H7 (cell line): Measurements from ENCODE around the gene TESK2. TPM values are rescaled to one million over a fixed set of nuclear protein-coding genes. Genes with fewer than 3 reads are reported as not detected.

Experiments
- DNase-seq: peaks from one replicate; pipeline ENCODE4 v3.0.0; 2012
- H3K27me3 ChIP-seq: 2 replicates; pipeline ENCODE4 v1.6.0; 2011; ENCODE audit warnings: mild to moderate bottlenecking, low read length; ENCODE audit not compliant: control insufficient read depth, insufficient read depth
- H3K36me3 ChIP-seq: replicated peaks from 2 replicates; pipeline ENCODE4 v1.5.1; 2011; ENCODE audit warnings: low read length; ENCODE audit not compliant: control insufficient read depth, insufficient read depth
- H3K4me3 ChIP-seq: 2 replicates; pipeline ENCODE4 v1.5.1; 2011; ENCODE audit warnings: low read depth, mild to moderate bottlenecking, control low read depth, low read length, moderate library complexity; ENCODE audit not compliant: insufficient read depth
- total RNA-seq: library from RNA; depleted of rRNA; stranded (reverse); fragments of >200 nt; shearing (Covaris generic); gene quantifications from 2 replicates; pipeline ENCODE4 v1.2.3, GENCODE V29; 2014

Gene TESK2
- total RNA-seq, 1 experiment from 2014 or later = 14.5 TPM

- Histone ChIP-seq H3K36me3 (peaks cover 29% of the 10 kb centered on the region), H3K4me3 (no peak overlapping the region), H3K27me3 (no peaks in the 10 kb centered on the region)
- DNase-seq = no peak
Measured at GRCh38 chr1:45345014-45345413, 145.9 kb downstream of the TESK2 start.

DNA sequence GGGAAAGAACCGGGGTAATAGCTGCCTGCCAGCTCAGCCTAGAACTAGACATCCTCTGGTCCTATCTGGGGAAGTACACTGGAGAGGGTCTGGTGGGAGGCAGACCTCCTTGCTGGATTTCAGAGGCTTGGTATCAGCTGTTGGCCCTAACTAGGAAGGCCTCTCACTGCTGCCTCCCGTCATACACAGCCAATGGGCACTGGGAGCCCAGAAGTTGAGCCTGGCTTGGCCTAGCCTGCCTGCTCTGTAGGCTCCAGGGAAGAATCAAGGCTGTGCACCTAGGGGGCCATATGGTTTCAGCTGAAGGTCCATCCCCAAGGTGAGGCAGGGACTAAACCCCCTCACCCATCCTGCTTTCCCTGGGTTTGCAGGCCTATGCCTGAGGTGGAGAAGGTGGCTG lies 146.5 kb downstream of the TESK2 start:
- DNase-seq = no peak
- Histone ChIP-seq H3K27me3 (no peaks in the 10 kb centered on the region), H3K4me3 (no peak overlapping the region), H3K36me3 (peaks cover 29% of the 10 kb centered on the region)

DNA sequence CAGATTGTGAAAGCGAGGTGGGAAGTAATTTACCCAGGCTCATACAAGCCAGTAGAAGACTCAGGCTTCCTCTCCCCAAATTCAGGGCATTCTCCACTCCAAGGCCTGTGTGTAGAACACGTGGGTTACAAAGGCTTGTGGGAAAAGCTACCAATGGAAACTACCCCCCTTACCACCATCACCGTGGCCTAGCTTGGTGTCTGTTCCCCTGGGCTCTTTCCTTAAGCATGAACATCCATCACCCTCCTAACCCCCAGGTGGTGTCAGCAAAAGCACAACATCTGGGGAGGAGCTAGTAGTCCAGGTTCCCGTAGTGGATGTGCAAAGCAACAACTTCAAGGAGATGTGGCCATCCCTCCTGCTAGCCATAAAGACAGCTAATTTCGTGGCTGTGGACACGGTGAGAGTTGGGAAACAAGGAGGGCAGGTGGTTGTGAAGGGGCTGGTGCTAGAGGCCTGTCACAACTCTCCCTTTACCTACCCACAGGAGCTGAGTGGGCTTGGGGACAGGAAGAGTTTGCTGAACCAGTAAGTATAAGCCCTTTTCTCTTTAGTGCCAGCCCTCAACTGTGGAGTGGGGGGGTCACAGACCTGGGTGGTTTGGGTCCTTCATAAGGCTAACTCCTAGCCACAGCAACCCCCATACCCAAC lies 150.0 kb downstream of the TESK2 start:
- Histone ChIP-seq H3K36me3 (peaks cover 32% of the 10 kb centered on the region), H3K4me3 (peak overlapping the region; percentile 99), H3K27me3 (no peaks in the 10 kb centered on the region)
- DNase-seq = peak; percentile 38

DNA sequence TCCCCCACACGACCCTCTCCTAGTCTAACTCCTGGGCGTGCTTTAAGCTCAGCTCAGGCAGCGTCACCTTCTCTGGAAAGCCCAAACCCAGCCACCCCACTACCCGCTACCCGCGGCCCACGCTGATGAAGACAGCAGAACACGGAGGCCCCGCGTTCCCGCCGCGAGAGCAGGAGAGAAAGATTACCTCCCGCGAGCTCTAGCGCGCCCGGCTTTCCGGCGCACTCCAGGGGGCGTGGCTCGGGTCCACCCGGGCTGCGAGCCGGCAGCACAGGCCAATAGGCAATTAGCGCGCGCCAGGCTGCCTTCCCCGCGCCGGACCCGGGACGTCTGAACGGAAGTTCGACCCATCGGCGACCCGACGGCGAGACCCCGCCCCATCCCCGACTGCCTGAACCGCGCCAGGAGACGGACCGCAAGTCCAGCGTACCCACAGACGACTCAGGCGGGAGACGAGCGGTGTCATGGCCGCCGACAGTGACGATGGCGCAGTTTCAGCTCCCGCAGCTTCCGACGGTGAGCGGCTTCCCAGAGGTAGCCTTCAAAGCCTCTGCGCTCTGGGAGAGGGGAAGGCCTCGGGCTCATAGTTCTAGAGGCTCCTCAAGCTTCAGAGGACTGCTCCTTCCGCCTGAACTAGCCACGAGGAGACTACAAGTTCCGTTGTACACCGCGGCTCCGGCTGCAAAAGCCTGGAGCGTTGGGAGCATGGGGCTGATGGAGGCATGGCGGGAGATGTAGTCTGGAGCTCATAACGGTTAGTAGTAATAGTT lies 151.0 kb downstream of the TESK2 start, which contains the start of the genes MUTYH and TOE1:
Gene MUTYH (minus strand): TSS at position 652 of the 770 bp plus-strand sequence. CDS start 5,935 bp downstream, outside the sequence.
Gene TOE1 (plus strand): TSS at position 382 of the 770 bp plus-strand sequence. CDS start 83 bp downstream, at position 465.
- peaks cover 29% of the 10 kb centered on the region for H3K36me3 ChIP-seq
- H3K4me3 ChIP-seq = peak within 1 kb of the TSS; percentile 99
- H3K27me3 ChIP-seq = no peaks in the 10 kb centered on the region
- DNase-seq = peak; percentile 99

GRCh38 chr1:45337630-45338325 lies 153.2 kb downstream of the TESK2 start:
- Histone ChIP-seq H3K36me3 (peaks cover 20% of the 10 kb centered on the region), H3K27me3 (no peaks in the 10 kb centered on the region), H3K4me3 (no peak overlapping the region)
- DNase-seq = no peak

DNA sequence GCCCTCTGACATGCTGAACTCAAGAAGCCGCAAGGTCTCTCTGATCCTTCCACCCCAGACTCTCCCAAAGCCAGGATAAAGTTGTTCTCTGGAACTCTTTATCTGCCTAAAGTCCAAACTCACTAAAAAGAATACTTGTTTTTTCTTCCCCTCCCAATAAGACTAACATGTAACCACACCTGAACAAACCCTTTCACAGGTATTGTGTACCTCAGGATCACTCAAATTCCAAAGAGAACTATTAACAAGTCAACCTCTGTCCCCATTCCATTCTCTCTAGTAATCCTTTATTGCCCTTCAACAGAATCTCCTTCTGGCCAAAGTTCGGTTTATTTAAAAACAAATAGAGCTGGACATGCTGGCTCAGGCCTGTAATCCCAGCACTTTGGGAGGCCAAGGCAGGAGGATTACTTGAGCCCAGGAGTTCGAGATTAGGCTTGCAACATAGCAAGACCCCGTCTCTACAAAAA lies 155.1 kb downstream of the TESK2 start:
- H3K4me3 ChIP-seq = no peak overlapping the region
- DNase-seq = peak; percentile 7

DNA sequence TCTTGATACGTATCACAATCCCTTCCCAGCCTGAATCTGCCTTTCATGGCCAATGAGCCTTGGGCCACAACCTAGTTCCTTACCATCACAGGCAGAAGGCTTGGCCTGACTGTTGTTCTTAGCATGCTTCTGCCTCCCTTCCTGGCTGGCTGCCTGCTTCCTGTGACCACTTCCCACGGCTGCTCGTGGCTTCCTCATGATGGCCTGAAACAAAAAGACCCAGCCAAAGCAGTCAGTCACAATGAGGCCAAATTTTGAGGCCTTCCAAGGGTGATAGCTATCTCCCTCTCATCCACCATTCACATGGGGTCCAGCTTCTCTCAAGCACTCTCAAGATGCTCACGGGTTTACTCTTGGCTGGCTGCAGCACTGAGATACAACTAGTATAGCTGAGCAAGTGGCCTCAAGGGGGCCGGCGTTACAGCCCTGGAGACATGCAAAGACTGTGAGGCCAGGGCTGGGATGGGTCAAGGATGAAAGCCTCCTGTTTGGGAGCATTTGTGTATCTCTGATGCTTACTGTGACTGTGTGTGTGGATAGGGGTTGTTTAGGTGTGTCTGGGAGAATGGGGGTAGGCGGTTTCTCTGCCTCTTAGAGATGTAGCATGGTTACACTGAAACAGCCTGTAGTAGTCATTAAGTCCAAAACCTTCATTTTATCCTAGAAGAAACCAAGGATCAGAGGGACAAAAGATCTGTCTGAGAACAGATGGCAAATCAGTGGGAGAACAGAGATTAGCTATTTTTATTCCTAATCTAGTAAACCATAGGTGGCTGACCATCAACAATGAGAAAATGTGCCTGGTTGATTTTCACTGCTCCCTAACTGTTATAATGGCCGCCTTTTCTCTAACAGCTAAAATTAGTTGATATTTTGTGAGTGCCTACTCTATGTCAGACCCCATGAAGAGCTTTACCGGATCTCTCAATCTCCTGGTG lies 156.4 kb downstream of the TESK2 start:
- Histone ChIP-seq H3K27me3 (no peaks in the 10 kb centered on the region), H3K4me3 (no peak overlapping the region), H3K36me3 (peaks cover 14% of the 10 kb centered on the region)
- peak; percentile 59 for DNase-seq

More for the DNA sequence above, 155.1 kb downstream of the TESK2 start:
- Histone ChIP-seq H3K27me3 (no peaks in the 10 kb centered on the region), H3K36me3 (peaks cover 14% of the 10 kb centered on the region)

DNA sequence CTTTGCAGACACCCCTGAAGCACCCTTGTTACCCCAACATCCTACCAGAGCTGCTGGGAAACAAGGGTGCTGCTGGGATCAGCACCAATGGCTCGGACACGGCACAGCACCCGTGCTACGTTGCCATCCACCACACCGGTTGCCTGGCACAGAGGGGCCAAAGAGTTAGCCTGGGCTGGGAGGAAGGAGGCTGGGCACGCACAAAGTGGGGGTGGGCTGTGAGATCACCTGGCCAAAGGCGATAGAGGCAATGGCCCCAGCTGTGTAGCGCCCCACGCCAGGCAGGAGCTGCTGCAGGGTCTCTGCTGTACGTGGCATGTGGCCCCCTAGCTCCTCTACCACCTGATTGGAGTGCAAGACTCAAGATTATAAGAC lies 158.6 kb downstream of the TESK2 start:
- DNase-seq = peak; percentile 11
- no peak overlapping the region for H3K4me3 ChIP-seq
- H3K36me3 ChIP-seq = peaks cover 11% of the 10 kb centered on the region
- H3K27me3 ChIP-seq = no peaks in the 10 kb centered on the region

DNA sequence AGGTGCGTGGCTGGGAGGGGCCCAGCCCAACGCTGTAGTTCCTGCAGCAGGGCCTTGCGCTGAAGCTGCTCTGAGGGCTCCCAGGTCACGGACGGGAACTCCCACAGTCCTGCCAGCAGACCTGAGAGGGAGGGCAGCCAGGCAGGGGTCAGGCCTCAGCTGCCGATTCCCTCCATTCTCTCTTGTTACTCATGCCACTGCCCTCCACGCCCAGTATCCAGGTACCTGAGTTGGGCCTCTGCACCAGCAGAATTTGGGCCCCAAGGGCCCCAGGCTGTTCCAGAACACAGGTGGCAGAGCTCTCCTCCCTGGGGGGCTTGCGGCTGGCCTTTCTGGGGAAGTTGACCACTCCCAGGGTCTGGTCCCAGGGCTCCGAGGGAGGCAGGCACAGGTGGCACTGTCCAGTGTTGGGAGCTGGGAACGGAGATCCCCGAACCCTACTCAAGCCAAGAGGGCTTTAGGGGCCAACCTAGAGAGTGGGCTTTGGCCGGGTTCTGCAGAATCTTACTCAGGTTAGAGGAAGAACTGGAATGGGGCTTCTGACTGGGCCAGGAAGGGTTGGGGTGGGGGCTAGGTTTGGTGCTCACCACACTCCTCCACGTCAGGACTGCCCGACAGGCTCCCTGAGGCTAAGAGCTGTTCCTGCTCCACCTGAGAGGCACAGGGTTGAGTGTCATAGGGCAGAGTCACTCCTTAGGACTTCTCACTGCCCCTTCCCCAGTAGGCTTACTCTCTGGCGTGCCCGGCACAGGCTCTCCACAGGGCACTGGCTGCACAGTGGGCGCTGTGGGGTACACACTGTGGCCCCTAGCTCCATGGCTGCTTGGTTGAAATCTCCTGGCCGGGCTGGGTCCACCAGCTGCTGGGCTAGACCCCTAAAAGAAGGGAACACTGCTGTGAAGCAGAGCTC lies 159.3 kb downstream of the TESK2 start:
- DNase-seq = peak; percentile 32
- Histone ChIP-seq H3K36me3 (peaks cover 11% of the 10 kb centered on the region), H3K27me3 (no peaks in the 10 kb centered on the region), H3K4me3 (no peak overlapping the region)

GRCh38 chr1:45329445-45329844 lies 161.5 kb downstream of the TESK2 start:
- Histone ChIP-seq H3K4me3 (no peak overlapping the region; the same call in 1 of the 2 replicates), H3K27me3 (no peaks in the 10 kb centered on the region), H3K36me3 (peaks cover 11% of the 10 kb centered on the region)
- peak; percentile 65 for DNase-seq

GRCh38 chr1:45328680-45329079 lies 162.3 kb downstream of the TESK2 start:
- peak overlapping the region; percentile 92; the same call in 1 of the 2 replicates for H3K4me3 ChIP-seq
- no peaks in the 10 kb centered on the region for H3K27me3 ChIP-seq
- DNase-seq = peak; percentile 54
- H3K36me3 ChIP-seq = peaks cover 6% of the 10 kb centered on the region

DNA sequence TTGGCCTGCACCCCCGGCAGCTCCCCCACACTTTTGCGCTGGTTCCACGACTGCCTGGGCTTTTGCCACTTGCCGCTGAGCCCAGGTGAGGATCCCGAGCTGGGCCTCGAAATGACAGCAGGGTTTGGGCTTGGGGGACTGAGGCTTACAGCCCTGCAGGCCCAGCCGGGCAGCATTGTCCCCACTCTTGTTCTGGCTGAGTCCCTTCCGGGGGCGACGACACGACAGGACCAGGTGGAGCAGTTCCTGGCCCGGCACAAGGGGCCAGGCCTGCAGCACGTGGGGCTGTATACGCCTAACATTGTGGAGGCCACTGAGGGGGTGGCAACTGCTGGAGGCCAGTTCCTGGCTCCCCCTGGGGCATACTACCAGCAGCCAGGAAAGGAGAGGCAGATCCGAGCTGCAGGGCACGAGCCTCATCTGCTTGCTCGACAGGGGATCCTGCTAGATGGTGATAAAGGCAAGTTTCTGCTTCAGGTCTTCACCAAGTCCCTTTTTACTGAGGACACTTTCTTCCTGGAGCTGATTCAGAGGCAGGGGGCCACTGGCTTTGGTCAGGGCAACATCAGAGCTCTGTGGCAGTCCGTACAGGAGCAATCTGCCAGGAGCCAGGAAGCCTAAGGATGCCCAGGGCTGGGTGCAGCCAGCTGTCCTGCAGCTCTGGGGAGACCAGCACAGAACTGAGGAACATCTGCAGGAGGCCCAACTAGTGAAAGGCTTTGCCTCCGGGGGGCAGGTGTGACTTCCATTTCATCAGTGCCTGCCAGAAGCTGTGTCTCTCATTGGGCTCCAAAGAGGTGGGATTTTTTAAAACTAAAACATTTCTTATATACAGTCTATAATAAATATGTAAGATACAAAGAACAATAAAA lies 163.1 kb downstream of the TESK2 start:
- H3K36me3 ChIP-seq = peaks cover 5% of the 10 kb centered on the region
- peak overlapping the region; percentile 92 for H3K4me3 ChIP-seq
- DNase-seq = peak; percentile 65
- H3K27me3 ChIP-seq = no peaks in the 10 kb centered on the region
